Mesothelial cell of epicardium (in vitro differentiated cells): ENCODE data around the gene PXK. TPM values are rescaled to one million over a fixed set of nuclear protein-coding genes. Genes with fewer than 3 reads are reported as not detected.
"Not testable (repeated sequence)": the region's sequence is repeated elsewhere in the genome, so short reads cannot be mapped to it uniquely, and the experiment has no call there.

Experiments used
- DNase-seq, 2 experiments: peaks; one replicate each; pipeline ENCODE4 v3.0.0; 2021; ENCODE audit warnings: low spot score in 2 of 2; ENCODE audit not compliant: unreplicated experiment in 2 of 2
- H3K27ac Mint-ChIP-seq: 2 replicates; pipeline ENCODE4 v1.8.0; 2021; ENCODE audit warnings: mixed read lengths
- H3K27me3 Mint-ChIP-seq: 2 replicates; pipeline ENCODE4 v1.8.0; 2021; ENCODE audit warnings: low read depth, mixed read lengths
- H3K36me3 Mint-ChIP-seq: 2 replicates; pipeline ENCODE4 v1.8.0; 2021; ENCODE audit warnings: mixed read lengths
- H3K4me1 Mint-ChIP-seq: 2 replicates; pipeline ENCODE4 v1.8.0; 2021; ENCODE audit warnings: mixed read lengths
- H3K4me3 Mint-ChIP-seq: 2 replicates; pipeline ENCODE4 v1.8.0; 2021; ENCODE audit warnings: mild to moderate bottlenecking, moderate library complexity, mixed read lengths
- H3K9me3 Mint-ChIP-seq: 2 replicates; pipeline ENCODE4 v1.8.0; 2021; ENCODE audit warnings: mixed read lengths
- total RNA-seq: library from RNA; stranded (reverse); gene quantifications from 3 replicates; pipeline ENCODE4 v1.2.1, GENCODE V29; 2021
- TF ChIP-seq, protein P1 (sequence below): fragments of 200-600 bp; sonication (generic); IDR thresholded peaks from one replicate; pipeline ENCODE4 v1.5.0; 2021; ENCODE audit warnings: antibody characterized with exemption; ENCODE audit not compliant: unreplicated experiment

The PXK gene
- total RNA-seq, 1 donor from 2014 or later = 15.9 TPM

DNA sequence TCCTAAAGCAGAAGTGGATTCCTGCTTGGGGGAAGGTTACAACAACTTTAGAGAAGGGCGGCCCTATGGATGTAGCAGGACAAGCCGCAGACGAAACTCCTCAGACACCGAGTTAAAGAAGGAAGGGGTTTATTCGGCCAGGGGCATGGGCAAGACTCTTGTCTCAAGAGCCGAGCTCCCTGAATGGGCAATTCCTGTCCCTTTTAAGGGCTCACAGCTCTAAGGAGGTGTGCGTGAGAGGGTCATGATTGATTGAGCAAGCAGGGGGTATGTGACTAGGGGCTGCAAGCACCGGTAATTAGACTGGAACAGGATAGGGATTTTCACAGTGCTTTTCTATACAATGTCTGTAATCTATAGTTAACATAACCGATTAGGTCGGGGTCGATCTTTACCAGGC is 101.8 kb downstream of the PXK start:
- H3K4me1 Mint-ChIP-seq = peaks cover 36% of the 10 kb centered on the region
- peaks cover 4% of the 10 kb centered on the region for H3K36me3 Mint-ChIP-seq
- H3K4me3 Mint-ChIP-seq = peak overlapping the region; percentile 91
- no peaks in the 10 kb centered on the region for H3K9me3 Mint-ChIP-seq
- TF ChIP-seq, protein P1, sequence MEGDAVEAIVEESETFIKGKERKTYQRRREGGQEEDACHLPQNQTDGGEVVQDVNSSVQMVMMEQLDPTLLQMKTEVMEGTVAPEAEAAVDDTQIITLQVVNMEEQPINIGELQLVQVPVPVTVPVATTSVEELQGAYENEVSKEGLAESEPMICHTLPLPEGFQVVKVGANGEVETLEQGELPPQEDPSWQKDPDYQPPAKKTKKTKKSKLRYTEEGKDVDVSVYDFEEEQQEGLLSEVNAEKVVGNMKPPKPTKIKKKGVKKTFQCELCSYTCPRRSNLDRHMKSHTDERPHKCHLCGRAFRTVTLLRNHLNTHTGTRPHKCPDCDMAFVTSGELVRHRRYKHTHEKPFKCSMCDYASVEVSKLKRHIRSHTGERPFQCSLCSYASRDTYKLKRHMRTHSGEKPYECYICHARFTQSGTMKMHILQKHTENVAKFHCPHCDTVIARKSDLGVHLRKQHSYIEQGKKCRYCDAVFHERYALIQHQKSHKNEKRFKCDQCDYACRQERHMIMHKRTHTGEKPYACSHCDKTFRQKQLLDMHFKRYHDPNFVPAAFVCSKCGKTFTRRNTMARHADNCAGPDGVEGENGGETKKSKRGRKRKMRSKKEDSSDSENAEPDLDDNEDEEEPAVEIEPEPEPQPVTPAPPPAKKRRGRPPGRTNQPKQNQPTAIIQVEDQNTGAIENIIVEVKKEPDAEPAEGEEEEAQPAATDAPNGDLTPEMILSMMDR = no peak
- DNase-seq = no peak
- H3K27ac Mint-ChIP-seq = peak overlapping the region; percentile 90
- no peaks in the 10 kb centered on the region for H3K27me3 Mint-ChIP-seq

DNA sequence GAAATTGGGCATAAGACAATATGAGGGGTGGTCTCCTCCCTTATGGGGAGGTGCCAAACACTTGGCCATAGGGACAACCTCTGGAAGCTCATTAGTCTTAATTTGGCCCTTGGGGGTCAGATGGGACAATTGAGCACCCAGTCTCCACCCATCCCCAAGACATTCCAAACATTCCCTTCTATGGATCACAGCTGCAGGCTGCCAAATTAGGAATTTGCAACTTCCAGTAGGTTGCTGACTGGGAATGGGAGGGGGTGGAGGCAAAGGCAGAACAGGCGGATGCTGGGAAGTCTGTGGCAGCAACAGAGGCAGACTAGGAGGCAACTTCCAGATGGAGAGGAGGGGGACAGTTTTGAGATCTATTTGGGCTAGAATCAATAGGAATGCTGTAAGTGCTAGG is 102.3 kb downstream of the PXK start:
- H3K36me3 Mint-ChIP-seq = peaks cover 4% of the 10 kb centered on the region
- TF ChIP-seq, protein P1 = no peak
- no peaks in the 10 kb centered on the region for H3K9me3 Mint-ChIP-seq
- peak overlapping the region; percentile 91 for H3K4me3 Mint-ChIP-seq
- no peak for DNase-seq
- H3K27me3 Mint-ChIP-seq = no peaks in the 10 kb centered on the region
- H3K27ac Mint-ChIP-seq = peak overlapping the region; percentile 90
- peaks cover 36% of the 10 kb centered on the region for H3K4me1 Mint-ChIP-seq

DNA sequence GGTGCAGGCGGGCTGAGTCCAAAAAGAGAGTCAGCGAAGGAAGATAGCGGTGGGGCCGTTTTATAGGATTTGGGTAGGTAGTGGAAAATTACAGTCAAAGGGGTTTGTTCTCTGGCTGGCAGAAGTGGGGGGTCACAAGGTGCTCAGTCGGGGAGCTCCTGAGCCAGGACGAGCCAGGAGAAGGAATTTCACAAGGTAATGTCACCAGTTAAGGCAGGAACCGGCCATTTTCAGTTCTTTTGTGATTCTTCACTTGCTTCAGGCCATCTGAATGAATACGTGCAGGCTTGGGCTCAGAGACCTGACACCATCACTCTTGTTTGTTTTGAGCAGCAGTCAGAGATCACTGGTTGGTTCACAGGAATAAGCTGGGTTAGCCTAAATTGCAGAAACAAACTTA is 104.6 kb downstream of the PXK start:
- not testable (repeated sequence) for H3K9me3 Mint-ChIP-seq, H3K4me3 Mint-ChIP-seq, DNase-seq, H3K27me3 Mint-ChIP-seq, H3K27ac Mint-ChIP-seq, H3K36me3 Mint-ChIP-seq
- H3K4me1 Mint-ChIP-seq = peaks cover 33% of the 10 kb centered on the region

DNA sequence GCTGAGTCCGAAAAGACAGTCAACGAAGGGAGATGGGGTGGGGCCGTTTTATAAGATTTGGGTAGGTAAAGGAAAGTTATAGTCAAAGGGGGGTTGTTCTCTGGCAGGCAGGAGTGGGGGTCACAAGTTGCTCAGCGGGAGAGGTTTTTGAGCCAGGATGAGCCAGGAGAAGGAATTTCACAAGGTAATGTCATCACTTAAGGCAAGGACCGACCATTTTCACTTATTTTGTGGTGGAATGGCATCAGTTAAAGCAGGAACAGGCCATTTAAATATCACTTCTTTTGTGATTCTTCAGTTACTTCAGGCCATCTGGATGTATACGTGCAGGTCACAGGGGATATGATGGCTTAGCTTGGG is 108.3 kb downstream of the PXK start:
- H3K27me3 Mint-ChIP-seq, H3K27ac Mint-ChIP-seq, H3K4me3 Mint-ChIP-seq, H3K36me3 Mint-ChIP-seq, H3K9me3 Mint-ChIP-seq, H3K4me1 Mint-ChIP-seq, DNase-seq: not testable (repeated sequence)

DNA sequence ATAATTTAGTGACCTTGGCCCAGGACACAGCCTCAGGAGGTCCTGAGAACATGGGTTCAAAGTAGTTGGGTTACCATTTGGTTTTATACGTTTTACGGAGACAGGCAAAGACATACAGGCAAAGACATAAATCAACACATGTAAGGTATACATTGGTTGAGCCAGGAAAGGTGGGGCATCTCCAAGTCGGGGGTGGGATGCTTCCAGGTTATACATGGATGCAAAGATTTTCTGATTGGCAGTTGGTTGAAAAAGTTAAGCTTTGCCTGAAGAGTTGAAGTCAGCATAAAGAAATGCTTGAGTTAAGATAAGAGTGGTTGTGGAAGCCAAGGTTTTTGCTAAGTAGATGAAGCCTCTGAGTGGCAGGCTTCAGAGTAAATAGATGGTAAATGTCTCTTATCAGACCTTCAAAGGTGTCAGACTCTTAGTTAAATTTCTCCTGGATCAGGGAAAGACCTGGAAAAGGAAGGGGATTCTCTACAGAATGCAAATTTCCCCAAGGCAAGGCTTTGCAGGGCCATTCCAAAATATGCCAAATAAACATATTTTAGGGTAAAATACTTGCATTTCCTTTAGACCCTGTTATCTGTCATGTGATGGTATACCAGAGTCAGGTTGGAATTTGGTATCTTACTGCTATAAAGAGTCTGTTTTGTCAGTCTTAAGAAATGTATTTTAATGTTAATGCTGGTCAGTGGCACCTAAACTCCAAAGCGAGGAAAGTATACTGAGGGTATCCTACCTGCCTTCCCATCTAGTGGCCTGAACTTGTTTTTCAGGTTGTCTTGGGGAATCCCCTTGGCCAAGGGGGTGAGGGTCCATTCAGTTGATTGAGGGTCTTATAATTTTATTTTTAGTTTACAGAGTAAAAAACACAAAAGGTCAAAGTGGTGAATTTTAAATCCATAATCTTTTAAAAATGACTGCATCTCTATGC is 109.1 kb downstream of the PXK start:
- TF ChIP-seq, protein P1 = no peak
- no peaks in the 10 kb centered on the region for H3K9me3 Mint-ChIP-seq
- H3K27ac Mint-ChIP-seq = no peak overlapping the region
- no peaks in the 10 kb centered on the region for H3K27me3 Mint-ChIP-seq
- no peak for DNase-seq
- peaks cover 5% of the 10 kb centered on the region for H3K4me1 Mint-ChIP-seq
- no peak overlapping the region for H3K4me3 Mint-ChIP-seq
- H3K36me3 Mint-ChIP-seq = no peaks in the 10 kb centered on the region

DNA sequence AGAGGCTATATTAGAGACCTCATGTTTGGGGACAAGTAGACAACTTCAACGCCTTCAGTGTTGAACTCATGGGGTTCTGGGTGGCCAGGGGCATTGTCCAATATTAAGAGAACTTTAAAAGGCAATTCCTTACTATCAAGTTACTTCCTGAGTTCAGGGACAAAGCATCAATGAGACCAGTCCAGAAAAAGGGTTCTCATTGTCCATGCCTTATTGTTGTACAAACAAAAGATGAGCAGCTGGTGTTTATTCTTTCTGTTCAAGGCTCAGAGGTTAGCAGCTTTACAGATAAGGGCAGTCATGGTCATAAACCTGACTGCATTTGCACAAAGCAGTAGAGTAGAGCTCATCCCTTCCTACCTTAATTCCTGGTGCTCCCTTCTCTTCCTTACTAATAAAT is 119.5 kb downstream of the PXK start:
- Mint-ChIP-seq H3K36me3 (peaks cover 7% of the 10 kb centered on the region), H3K27me3 (no peaks in the 10 kb centered on the region), H3K9me3 (peaks cover 28% of the 10 kb centered on the region), H3K27ac (no peak overlapping the region), H3K4me3 (no peak overlapping the region), H3K4me1 (no peaks in the 10 kb centered on the region)
- TF ChIP-seq, protein P1 = no peak
- no peak for DNase-seq
